H1 (cell line): ENCODE measurements around the gene FLNC.

ENCODE experiments used
- CEBPB ChIP-seq: IDR thresholded peaks from 2 replicates; pipeline ENCODE4 v1.6.1; 2012; ENCODE audit warnings: low read depth, low read length
- CREB1 ChIP-seq: IDR thresholded peaks from 2 replicates; pipeline ENCODE4 v1.6.1; 2012; ENCODE audit warnings: inconsistent platforms
- EP300 ChIP-seq, 2 experiments: IDR thresholded peaks; 1 replicate in 1 of 2; 2 replicates in 1 of 2; pipeline ENCODE4 v1.6.1; 2011 to 2012; ENCODE audit warnings: low read depth in 2 of 2, low read length in 2 of 2, mild to moderate bottlenecking in 2 of 2, borderline replicate concordance in 1 of 2, inconsistent platforms in 1 of 2, moderate library complexity in 1 of 2
- HDAC2 ChIP-seq, 2 experiments: fragments of 300-600 bp in 1 of 2; sonication (generic) in 1 of 2; IDR thresholded peaks; 2 replicates each; pipeline ENCODE4 v1.6.1; 2011 to 2012; ENCODE audit warnings: low read depth in 2 of 2, low read length in 2 of 2, mild to moderate bottlenecking in 2 of 2, moderate library complexity in 2 of 2, borderline replicate concordance in 1 of 2, inconsistent platforms in 1 of 2
- POLR2A ChIP-seq, 2 experiments: IDR thresholded peaks; 1 replicate in 1 of 2; 2 replicates in 1 of 2; pipeline ENCODE4 v1.6.1; 2011; ENCODE audit warnings: low read depth in 2 of 2, low read length in 2 of 2, mild to moderate bottlenecking in 2 of 2; ENCODE audit errors: control extremely low read depth in 1 of 2
- POLR2AphosphoS5 ChIP-seq: IDR thresholded peaks from 2 replicates; pipeline ENCODE4 v1.6.1; 2011; ENCODE audit warnings: low read depth, low read length
- RAD21 ChIP-seq, 2 experiments: IDR thresholded peaks in 1 of 2; conservative IDR thresholded peaks in 1 of 2; 2 replicates each; pipeline ENCODE4 v1.6.1; 2011; ENCODE audit warnings: low read depth in 2 of 2, low read length in 2 of 2, improper control_type of control experiment in 1 of 2, inconsistent platforms in 1 of 2, mild to moderate bottlenecking in 1 of 2, moderate library complexity in 1 of 2
- RFX5 ChIP-seq: IDR thresholded peaks from 2 replicates; pipeline ENCODE4 v1.6.1; 2011; ENCODE audit warnings: low read depth, low read length, improper control_type of control experiment, borderline replicate concordance
- SAP30 ChIP-seq: fragments of 300-600 bp; sonication (generic); IDR thresholded peaks from 2 replicates; pipeline ENCODE4 v1.7.1; 2012; ENCODE audit warnings: low read length, moderate library complexity, mild to moderate bottlenecking, inconsistent platforms; ENCODE audit not compliant: insufficient read depth, insufficient replicate concordance
- TAF1 ChIP-seq: IDR thresholded peaks from 2 replicates; pipeline ENCODE4 v1.6.1; 2011; ENCODE audit warnings: mild to moderate bottlenecking, low read depth, low read length
- TF ChIP-seq, protein P1 (sequence below), 3 experiments: IDR thresholded peaks; 1 replicate in 2 of 3; 2 replicates in 1 of 3; pipeline versions ENCODE4 v1.5.1 to v1.6.1; 2011; ENCODE audit warnings: low read length in 3 of 3, mild to moderate bottlenecking in 3 of 3, inconsistent platforms in 2 of 3, low read depth in 1 of 3, moderate library complexity in 1 of 3; ENCODE audit not compliant: insufficient read depth in 1 of 3; ENCODE audit errors: control extremely low read depth in 1 of 3

DNA sequence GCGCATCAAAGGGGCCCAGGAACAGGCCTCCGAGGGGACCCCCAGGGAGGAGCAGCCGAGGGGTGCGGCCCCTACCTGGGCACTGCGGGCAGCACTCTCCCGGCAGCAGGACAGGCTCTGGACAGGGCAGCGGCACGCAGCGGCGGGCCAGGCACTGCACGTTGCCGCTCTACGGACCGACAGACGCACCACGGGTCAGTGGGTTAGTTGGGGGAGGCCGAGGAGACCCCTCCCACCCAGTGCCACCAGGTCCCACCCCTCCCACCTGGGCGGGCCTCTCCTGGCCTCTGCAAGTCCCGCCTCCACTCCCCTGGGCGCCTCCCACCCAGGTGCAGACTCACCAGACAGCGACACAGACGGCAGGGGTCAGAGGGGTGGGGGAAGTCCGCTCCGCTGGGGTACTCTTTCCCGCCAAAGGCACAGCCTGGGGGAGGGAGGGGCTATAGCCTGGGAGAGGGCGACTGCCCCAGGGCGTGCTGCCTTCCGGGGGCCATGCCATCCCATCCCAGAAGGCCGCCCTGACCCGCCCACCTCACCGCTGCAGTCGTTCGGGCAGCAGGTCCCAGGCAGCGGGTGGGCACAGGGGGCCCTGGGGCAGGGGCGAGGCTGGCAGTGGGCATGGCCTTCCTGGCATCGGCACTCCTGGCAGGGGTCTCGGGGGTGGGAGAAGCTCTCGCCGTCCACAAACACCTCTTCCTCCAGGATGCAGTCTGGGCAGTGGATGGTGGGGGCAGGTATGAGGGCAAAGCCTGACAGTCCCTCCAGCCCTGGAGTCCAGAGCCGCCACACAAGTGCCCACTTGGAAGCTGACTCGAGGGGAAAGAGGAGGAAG is 61.1 kb downstream of the FLNC start:
- TF ChIP-seq TAF1, result no peak
- TF ChIP-seq RFX5, result no peak
- no peak for TF ChIP-seq SAP30
- no peak for TF ChIP-seq POLR2A (IDR thresholded peaks at IDR 0.05; ENCODE audit: control extremely low read depth in 1 of 2, low read depth in 2 of 2, low read length in 2 of 2)
- no peak for TF ChIP-seq HDAC2 (IDR thresholded peaks at IDR 0.05; ENCODE audit: borderline replicate concordance in 1 of 2, low read depth in 2 of 2, low read length in 2 of 2)
- peak; percentile 54 for TF ChIP-seq CREB1
- no peak for TF ChIP-seq CEBPB
- no peak for TF ChIP-seq RAD21 (IDR thresholded peaks at IDR 0.05 in 1 of 2, conservative IDR thresholded peaks at IDR 0.05 in 1 of 2; ENCODE audit: low read depth in 2 of 2, low read length in 2 of 2)
- TF ChIP-seq, protein P1, sequence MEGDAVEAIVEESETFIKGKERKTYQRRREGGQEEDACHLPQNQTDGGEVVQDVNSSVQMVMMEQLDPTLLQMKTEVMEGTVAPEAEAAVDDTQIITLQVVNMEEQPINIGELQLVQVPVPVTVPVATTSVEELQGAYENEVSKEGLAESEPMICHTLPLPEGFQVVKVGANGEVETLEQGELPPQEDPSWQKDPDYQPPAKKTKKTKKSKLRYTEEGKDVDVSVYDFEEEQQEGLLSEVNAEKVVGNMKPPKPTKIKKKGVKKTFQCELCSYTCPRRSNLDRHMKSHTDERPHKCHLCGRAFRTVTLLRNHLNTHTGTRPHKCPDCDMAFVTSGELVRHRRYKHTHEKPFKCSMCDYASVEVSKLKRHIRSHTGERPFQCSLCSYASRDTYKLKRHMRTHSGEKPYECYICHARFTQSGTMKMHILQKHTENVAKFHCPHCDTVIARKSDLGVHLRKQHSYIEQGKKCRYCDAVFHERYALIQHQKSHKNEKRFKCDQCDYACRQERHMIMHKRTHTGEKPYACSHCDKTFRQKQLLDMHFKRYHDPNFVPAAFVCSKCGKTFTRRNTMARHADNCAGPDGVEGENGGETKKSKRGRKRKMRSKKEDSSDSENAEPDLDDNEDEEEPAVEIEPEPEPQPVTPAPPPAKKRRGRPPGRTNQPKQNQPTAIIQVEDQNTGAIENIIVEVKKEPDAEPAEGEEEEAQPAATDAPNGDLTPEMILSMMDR (IDR thresholded peaks at IDR 0.05; ENCODE audit: control extremely low read depth in 1 of 3, insufficient read depth in 1 of 3, low read depth in 1 of 3, low read length in 3 of 3), result peak in 1 of 3 experiments; percentile 28; a peak in 1 of 4 replicates
- no peak for TF ChIP-seq EP300 (IDR thresholded peaks at IDR 0.05; ENCODE audit: borderline replicate concordance in 1 of 2, low read depth in 2 of 2, low read length in 2 of 2)
- TF ChIP-seq POLR2AphosphoS5, result no peak
